Activated CD4-positive, alpha-beta T cell treated with anti-CD3 and anti-CD28 coated beads, Interleukin-2, Interleukin-6, amounts not matched to agents 100 ng/mL and 50 ng/mL, durations not matched to agents 16 hours and 8 hours (primary cell): Measurements from ENCODE around the gene PUS10.
"Not testable (repeated sequence)": the region's sequence is repeated elsewhere in the genome, so short reads cannot be mapped to it uniquely, and the experiment has no call there.

Experiments
- DNase-seq: peaks from one replicate; pipeline ENCODE4 v3.0.0-alpha.2; 2020

PUS10 gene

DNA sequence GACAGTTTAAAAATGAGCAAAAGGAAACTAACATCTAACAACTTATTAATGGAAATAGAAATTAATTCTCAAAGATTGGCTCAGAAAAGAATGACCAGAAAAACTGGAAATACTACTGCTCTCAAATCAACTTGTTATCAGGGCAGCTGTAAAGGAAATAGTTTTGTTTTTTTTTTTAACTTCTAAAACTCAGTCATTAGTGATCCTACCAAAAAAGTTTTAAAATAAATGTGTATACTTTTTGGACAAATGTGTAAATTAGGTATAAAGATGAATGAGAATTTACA lies 52.6 kb downstream of the PUS10 start:
- DNase-seq, result no peak

DNA sequence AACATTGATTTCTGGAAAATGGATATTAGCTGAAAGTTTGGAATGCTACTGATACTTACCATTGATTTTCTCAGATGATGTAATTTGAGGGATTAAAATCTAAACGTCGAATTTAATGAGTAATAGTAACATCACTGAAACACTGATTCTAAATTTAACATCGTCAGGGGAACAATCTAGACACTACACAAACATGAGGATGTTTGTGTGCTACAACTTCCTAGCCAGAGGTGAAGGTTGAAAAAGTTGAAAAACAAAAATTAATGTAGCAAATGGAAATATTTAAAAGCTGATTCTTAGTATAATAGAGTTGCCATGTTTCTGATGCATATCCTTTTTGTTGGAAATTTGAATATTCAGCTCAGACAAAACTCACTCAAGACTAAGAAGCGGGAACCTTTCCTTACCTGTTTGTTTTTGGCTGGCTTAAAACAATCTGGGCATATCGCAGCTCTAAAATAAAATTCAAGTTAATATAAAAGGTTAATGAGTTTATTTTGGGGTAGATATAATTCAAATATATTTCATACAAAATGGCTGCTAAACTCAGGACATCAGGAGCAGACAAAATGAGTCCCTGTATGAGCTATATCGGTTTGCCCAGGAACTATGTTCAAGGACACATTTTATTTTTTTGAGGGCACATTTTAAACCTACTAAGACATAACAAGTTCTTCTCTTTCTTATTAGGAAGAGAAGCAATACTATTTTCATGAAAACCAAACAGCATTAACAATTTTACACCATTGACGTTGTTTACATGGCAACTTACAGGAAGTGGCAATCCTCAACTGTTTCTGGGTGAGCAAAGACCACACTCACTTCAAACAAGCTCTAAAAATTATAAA lies 53.2 kb downstream of the PUS10 start:
- DNase-seq, result peak; percentile 15

DNA sequence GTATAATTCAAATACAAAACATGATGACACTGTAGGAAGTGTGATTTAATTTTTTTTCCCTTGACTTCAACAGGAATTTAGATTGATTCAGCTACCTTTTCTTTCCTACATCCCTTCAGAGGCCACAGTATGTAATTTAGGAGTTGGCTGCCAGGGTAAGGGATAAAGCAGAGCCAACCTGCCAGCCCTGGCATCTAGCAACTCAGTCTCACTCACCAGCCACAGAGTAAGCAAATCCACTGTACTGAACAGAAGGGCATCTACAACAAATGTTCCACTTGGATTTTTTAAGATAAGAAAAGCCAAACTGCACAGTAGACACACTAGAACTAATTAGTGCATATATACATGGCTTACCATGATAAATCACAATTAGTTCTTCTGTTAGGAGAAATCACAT lies 54.9 kb downstream of the PUS10 start:
- no peak for DNase-seq

DNA sequence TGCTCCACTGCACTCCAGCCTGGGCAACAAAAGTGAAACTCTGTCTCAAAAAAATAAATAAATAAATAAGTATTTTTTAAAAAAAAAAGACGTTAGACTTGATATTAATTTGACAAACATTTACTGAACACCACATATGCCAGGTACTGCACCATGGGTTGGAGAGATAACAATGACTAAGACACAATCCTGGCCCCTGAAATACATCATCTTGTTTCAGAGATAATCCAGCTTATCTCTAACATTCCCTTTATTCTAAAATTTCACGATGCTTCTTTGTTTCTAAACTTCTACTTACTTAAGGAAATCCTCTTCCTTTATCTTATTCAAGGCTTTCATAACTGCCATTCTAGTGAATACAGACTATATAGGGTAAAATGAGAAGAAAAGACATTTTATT lies 55.5 kb downstream of the PUS10 start:
- no peak for DNase-seq

DNA sequence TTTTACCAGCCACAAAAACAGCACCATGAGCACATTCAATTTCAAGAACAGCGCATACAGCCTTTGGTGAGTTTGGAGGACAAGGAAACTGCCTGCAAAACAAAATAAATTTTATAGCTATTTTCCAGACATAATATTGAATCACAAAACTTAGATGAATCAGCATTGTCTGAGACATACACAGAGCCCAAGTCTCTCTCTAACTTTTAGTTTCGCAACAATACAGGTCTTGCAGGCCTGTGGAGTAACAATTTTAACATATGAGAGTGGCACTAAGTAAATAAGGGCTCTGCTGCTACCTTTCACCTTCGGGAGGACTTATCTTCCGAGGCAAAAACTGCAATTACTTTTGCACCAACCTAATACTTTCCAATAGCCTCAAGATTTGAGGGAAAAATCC lies 56.6 kb downstream of the PUS10 start:
- no peak for DNase-seq

DNA sequence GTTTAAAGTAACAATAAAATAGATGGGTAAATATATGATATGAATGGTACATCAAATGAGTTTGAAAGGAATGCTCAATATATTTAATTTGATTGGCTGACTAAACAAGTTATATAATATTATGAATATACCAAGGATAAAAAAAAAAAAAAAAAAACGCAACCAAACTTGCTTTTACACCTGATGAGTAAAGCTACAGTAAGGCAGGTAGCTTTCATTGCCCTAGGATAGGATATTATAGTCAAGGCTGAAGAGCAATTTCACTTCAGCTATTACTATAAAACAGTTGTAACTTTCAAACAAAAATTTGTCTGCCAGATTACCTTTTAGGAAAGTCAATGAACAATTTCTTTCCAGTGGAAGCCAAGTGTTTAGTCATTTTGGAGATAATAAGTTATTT lies 57.3 kb downstream of the PUS10 start:
- DNase-seq, result no peak

DNA sequence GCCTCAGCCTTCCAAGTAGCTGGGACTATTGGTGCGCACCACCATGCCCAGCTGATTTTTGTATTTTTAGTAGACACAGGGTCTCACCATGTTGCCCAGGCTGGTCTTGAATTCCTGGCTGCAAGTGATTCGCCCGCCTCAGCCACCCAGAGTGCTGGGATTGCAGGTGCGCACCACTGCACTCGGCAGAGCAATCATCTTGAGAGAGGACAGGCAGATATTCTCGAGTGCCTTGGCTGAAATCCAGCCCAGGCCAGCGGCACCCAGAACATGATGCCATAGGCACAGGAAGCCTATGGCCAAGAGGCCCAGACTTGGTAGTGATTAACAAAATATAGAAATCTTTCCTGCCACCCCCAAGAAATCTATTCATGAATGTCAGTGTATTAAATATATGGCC lies 58.6 kb downstream of the PUS10 start:
- no peak for DNase-seq

DNA sequence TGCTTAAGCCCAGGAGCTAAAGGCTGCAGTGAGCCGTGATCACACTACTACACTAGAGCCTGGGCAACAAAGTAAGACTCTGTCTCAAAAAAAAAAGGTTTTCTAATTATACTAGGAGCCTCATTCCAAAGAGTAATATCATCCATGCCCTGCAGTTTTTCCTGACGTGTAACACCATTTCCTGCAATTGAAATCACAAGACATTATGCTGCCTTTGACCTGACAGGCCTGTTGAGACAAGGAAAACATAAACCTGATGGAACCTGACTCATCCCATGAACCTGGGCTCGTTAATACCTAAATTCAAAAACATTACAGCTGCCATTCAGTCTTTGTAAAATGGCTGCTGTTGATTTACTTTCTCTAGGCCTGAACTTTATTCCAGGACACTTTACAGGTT lies 59.3 kb downstream of the PUS10 start:
- DNase-seq, result no peak

DNA sequence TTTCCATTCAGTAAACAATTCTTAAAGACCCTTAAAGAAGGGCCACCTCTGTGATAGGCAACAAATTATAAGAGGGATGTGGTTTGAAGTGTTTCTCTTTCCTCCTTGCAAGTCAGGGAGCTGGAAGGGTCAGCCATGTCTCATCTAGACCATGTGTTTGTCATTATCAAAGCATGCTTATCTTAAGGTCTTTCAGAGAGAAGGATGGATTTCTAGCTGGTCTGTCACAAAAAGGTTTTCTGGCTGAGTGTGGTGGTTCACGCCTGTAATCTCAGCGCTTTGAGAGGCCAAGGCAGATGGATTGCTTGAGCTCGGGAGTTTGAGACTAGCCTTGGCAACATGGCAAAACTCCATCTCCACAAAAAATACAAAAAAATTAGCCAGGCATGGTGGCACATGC lies 59.7 kb downstream of the PUS10 start:
- no peak for DNase-seq

DNA sequence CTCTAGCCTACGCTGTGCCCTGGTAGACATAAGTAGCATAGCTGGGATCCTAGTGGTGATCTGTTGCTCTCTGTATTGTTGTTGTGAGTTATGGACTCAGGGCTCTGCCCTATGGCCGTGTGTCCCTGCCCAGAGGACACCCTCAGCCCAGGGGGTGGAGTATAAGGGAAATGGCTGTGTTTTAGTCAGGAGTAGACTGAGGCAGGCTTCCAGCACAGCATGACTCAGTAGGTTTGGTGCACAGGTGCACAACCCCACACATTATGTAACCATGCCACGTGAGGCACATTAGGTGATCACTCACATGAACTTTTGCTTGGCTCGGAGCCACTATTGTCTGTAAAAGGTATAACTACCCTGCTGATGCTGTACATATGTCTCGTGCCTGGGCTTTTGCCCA lies 60.4 kb downstream of the PUS10 start:
- DNase-seq, result no peak

DNA sequence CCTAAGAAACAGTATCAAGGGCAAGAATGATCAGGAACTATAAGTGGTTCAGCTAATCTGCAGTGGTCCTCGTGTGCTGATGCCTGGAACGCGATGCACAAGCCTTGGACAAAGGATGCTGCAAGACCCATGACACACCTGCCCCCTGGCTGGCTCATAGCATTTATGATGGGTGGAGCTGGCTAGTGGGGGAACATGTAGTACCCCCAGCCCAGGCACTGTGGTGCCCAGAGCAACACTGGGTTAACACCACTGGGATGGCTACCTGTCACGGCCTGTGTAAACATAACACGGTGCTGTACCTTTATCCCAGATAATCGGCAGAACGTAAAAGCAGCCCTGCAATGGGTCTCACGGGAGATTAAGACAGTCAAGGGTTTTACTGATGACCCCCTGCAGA lies 60.8 kb downstream of the PUS10 start:
- DNase-seq, result no peak

DNA sequence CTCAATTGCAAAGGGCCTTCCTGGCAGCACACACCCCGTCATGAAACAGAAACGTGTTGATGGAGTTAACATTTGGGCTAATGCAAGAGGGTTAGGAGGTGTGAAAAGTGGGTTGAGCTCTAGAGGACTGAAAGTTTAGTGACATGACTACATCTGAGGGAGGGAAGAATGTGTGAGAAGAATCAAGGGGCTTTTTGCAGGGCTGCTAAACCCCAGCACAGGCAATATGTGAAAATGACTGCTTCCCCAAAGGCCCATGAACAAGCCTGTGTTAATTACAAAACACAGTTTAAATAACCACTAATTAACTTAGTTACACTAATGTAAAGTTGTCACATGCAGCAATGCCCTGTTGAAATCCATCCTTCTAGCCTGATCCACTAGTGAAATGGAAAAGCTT lies 63.9 kb downstream of the PUS10 start:
- DNase-seq, result no peak

DNA sequence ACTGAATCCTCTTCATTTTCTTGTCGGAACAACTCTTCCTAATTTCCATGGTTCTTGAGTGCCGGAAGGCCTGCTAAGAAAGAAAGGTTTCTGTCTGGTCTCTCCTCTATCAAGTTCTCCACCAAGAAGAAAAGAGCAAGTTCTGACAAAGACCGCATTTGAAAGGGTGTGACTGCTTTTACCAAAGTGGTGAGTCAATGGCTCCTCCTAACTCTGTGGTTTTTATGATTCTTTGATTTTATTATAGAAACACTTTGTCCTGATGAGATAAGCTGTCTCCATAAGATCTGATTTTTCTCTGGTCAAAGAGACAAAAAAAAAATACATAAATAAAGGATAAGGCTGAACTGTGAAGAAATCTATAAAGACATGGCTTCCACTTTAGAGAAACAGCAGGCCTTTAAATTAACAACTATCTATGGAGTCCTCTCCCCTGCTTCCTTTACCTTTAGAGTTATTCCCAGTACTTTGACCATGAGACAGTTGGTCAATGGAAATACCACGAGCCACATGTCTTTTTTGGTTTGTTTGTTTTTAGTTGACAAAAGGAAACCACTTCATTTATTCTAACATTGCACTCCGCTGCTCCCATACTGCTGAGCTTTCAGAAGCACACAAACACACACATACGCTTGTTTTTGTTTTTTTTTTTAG lies 69.0 kb downstream of the PUS10 start:
- DNase-seq, result no peak

DNA sequence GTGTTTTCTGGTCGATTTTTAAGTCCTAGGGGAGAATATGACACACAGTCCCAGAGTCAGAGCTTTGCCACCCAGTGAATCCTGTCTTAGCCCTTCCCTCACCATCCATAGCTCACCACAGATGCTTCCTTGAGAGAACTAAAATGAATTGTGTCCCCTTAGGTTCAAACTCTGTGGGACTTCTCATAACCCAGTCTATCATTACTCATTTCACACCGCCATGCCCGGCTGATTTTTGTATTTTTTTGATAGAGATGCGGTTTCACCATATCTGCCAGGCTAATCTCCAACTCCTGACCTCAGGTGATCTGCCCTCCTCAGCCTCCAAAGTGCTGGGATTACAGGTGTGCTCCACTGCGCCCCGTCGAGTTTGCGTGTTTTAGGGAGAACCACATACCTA lies 69.9 kb downstream of the PUS10 start:
- no peak for DNase-seq

DNA sequence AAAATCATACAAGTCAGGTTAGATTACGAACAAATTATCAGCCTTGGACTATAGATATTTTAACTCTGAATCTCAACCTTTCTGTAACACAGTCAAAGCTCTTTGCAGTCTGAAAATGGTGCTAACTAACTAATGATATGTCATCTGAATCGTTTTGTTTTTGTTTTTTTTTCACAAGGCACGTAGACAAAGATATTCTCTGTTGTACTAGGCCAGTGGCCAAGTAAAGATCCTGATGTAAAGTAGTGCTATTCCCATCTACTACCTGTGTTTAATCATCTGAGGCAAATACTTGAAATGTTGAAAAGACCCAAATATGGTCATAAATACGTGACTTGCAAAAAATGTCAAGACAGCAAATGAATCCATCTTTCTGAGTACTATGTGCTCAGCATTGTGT lies 71.0 kb downstream of the PUS10 start:
- no peak for DNase-seq

DNA sequence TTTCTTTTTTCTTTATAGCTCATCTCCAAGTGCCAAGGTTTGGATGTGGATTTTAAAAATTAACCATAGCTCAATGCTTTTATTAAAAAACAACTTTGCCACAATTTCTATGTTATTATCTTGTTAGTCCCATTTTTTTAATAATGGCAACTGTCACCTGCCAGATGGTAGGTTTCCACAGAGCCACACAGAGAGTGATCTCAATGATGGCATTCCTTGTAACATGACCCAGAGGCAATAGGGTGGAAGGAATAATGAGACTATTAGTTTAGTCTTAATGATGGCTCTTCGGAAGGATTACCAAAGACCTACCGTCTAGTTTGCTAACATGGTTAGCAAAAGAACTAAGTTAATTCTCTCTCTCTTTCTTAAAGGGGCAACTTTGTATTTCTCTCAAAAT lies 72.7 kb downstream of the PUS10 start:
- no peak for DNase-seq

DNA sequence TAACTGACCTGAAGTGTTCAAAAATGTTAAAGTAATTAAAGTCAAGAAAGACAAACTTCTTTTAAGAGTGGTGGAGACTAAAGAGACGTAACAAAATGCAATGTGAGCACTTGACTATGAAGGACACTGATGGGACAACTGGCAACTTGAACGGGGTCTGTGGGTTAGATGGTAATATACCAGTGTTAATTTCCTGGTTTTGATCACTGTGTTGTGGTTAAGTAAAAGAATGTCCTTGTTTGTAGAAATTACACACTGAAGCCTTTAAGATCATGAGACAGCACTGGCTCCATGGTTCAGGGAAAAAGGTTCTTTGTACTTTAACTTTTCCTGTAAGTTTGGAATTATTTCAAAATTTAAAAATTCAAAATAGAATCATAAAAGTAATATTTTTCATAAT lies 78.4 kb downstream of the PUS10 start:
- no peak for DNase-seq

DNA sequence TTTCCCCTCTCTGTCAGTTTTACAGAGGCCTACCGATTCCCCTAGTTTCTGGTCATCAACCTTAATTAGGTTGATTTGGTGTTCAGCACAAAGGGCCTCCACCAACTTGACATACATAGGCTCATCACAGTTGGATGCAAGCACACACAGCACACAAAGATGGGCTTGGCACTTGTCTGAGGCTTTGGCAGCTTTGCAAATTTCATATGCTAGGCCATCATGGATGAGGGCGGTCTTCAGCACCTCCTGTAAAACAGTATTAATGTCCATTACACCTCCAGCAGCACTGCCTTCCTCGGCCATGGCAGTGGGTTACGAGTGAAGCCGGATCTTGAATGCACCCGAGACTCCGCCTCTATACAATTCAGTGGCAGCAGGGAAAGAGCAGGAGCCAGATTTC lies 79.8 kb downstream of the PUS10 start:
- DNase-seq, result no peak

DNA sequence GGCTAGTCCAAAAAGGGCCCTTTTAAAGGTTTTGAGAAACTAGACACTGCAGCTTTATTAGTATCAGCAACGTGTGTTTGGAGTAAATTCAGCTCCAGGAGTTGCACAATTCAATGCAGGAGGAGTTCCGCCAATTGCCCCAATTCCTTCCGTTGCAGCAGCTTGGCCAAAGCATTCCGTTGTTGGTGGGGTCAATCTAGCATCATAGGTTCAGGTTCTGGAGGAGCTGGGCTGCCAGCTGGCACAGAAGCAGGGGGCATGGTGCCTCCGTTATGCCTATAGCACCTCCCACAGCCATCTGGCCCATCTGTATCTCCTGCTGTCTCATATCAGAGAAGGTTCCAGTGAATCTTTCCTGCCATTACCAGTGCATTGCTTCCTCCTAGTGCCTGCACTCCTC lies 81.3 kb downstream of the PUS10 start:
- DNase-seq, result no peak

DNA sequence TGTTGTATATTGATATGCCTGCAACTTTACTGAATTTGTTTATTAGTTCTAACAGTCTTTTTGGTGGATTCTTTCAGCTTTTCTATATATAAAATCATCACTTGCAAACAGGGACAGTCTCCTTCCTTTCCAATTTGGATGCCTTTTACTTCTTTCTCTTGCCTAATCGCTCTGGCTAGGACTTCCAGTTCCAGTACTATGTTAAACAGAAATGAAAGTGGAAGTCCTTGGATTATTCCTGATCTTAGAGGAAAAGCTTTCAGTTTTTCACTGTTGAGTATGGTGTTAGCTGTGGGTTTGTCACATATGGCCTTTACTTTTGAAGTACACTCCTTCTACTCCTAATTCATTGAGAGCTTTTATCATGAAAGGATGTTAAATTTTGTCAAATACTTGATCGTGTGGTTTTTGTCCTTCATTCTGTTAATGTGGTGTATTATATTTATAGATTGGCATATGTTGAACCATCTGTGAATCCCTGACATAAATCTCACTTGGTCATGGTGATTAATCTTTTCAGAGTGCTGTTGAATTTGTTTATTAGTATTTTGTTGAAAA lies 83.8 kb downstream of the PUS10 start:
- DNase-seq, result no peak

DNA sequence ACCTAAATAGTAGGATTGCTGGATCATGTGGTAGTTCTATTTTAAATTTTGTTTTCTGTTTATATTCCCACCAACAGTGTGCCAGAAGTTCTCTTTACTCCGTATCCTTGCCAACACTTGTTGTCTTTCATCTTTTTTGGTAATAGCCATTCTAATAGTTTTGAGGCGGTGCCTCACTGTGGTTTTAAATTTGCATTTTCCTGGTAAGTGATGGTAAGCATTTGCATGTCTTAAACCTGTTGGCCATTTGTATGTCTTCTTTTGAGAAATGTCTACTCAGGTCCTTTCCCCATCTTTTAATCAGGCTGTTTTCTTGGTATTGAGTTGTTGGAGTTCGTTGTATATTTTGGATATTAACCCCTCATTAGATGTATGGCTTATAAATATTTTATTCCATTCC lies 85.1 kb downstream of the PUS10 start:
- DNase-seq, result no peak

DNA sequence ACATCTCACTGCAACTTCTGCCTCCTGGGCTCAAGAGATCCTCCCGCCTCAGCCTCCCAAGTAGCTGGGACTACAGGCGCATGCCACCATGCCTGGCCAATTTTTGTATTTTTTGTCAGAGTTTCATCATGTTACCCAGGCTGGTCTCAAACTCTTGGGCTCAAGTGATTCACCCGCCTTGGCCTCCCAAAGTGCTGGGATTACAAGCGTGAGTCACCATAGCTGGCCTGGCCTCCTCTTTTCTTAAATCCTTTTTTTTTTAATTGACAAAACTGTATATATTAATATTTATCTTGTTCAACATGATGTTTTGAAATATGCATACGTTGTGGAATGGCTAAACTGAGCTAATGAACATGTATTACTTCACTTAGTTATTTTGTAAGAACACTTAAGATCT lies 86.0 kb downstream of the PUS10 start:
- DNase-seq, result not testable (repeated sequence)

DNA sequence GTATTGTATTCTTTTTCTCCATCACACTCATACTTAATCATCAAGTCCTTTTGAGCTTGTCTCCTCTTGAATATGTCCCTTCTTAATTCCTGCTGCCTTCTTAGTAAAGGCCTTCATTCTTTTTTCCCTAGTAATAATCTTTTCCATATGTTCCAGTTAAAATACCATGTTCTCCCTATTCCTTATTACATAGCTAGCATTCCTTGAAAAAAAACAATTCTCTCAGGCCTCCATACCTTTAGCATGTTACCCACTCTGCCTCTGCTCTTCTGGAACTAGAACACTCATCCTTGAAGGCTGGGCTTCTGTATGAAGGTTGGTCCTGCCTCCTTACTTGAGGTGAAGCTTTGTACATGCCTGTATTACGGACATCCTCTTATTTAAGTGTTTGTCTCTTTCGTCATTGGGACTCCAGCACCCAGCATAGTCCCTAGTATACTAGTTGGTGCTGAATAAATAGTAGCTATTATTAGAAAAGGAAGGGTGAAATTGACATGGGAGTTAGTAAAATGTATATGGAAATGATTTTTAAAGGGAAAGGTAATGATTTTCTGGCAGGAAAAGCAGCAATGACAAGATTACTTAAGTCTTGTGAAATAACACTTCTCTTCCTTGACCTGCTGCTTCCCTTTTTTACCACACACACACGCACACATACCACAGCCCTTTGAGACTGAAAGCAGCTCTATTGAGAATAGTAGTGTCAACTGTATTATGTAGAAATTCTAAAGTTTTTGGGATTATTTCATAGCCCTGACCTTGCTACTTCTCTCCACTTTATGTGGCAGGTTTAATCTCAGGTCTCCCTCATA lies 91.1 kb downstream of the PUS10 start:
- DNase-seq, result no peak
